ENCODE data around the gene RBM45.

GRCh38 chr2:178069551-178069950 is 42.7 kb upstream of the RBM45 start:
- no peak for TF ChIP-seq POLR2A (IDR thresholded peaks at IDR 0.05)
- TF ChIP-seq, protein P1, sequence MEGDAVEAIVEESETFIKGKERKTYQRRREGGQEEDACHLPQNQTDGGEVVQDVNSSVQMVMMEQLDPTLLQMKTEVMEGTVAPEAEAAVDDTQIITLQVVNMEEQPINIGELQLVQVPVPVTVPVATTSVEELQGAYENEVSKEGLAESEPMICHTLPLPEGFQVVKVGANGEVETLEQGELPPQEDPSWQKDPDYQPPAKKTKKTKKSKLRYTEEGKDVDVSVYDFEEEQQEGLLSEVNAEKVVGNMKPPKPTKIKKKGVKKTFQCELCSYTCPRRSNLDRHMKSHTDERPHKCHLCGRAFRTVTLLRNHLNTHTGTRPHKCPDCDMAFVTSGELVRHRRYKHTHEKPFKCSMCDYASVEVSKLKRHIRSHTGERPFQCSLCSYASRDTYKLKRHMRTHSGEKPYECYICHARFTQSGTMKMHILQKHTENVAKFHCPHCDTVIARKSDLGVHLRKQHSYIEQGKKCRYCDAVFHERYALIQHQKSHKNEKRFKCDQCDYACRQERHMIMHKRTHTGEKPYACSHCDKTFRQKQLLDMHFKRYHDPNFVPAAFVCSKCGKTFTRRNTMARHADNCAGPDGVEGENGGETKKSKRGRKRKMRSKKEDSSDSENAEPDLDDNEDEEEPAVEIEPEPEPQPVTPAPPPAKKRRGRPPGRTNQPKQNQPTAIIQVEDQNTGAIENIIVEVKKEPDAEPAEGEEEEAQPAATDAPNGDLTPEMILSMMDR (IDR thresholded peaks at IDR 0.05): no peak

All from adrenal gland (tissue), 5 donors.